B cell (primary cell): Measurements from ENCODE around the gene TLCD2. TPM values are rescaled to one million over a fixed set of nuclear protein-coding genes. Genes with fewer than 3 reads are reported as not detected.
A peak's percentile ranks its signal among the peaks of the same experiment; 100 is the strongest.

Experiments
- ATAC-seq: fragments of 200-7000 bp; cut with Tn5 transposase; one replicate; pipeline ENCODE4 v1.10.0; 2021; ENCODE audit warnings: low read depth, mild to moderate bottlenecking, moderate number of reproducible peaks, moderate library complexity
- CTCF ChIA-PET: fragments of 350-600 bp; sonication (Branson Sonifier 250); formaldehyde crosslinking; loops from one replicate; lab custom pipeline; 2021; ENCODE audit warnings: antibody characterized with exemption, inconsistent platforms; lab: Charles Lee
- POLR2A ChIA-PET: fragments of 350-600 bp; sonication (Branson Sonifier 250); formaldehyde crosslinking; loops from one replicate; lab custom pipeline; 2021; ENCODE audit warnings: antibody characterized with exemption; lab: Charles Lee
- DNase-seq: peaks from one replicate; pipeline ENCODE4 v3.0.0; 2013
- H2AFZ ChIP-seq: 2 replicates; pipeline ENCODE4 v1.6.1; 2012; ENCODE audit warnings: mild to moderate bottlenecking, low read depth, low read length; ENCODE audit not compliant: insufficient read depth, poor library complexity, severe bottlenecking
- H3K27ac ChIP-seq, 2 donors: 1 replicate in 1 of 2; 2 replicates in 1 of 2; pipeline ENCODE4 v1.5.1; 2012 to 2013; ENCODE audit warnings: low read length in 2 of 2, mild to moderate bottlenecking in 2 of 2, moderate library complexity in 1 of 2
- H3K27me3 ChIP-seq, 4 experiments: fragments of 200-600 bp in 1 of 4; sonication (generic) in 1 of 4; replicated peaks in 1 of 4; 1 replicate in 2 of 4; 2 replicates in 2 of 4; pipeline versions ENCODE4 v1.6.1 to v1.7.0; 2013 to 2016; ENCODE audit warnings: low read length in 3 of 4, mild to moderate bottlenecking in 2 of 4, mixed read lengths in 1 of 4, moderate library complexity in 1 of 4; ENCODE audit not compliant: insufficient read depth in 4 of 4, control insufficient read depth in 3 of 4; ENCODE audit errors: control extremely low read depth in 1 of 4
- H3K36me3 ChIP-seq, 2 experiments: replicated peaks in 1 of 2; 1 replicate in 1 of 2; 2 replicates in 1 of 2; pipeline versions ENCODE4 v1.6.1 to v1.7.1; 2013; ENCODE audit warnings: low read length in 1 of 2; ENCODE audit not compliant: insufficient read depth in 2 of 2, control insufficient read depth in 1 of 2; ENCODE audit errors: control extremely low read depth in 1 of 2, extremely low read depth in 1 of 2
- H3K4me1 ChIP-seq, 2 donors: fragments of 200-600 bp in 1 of 2; sonication (generic) in 1 of 2; 1 replicate in 1 of 2; 2 replicates in 1 of 2; pipeline versions ENCODE4 v1.5.1 to v1.6.1; 2013 to 2017; ENCODE audit warnings: low read length in 2 of 2; ENCODE audit not compliant: control insufficient read depth in 2 of 2, insufficient read depth in 2 of 2
- H3K4me2 ChIP-seq: replicated peaks from 2 replicates; pipeline ENCODE3; 2012; ENCODE audit warnings: mild to moderate bottlenecking, low read depth, low read length; ENCODE audit not compliant: poor library complexity, severe bottlenecking
- H3K4me3 ChIP-seq, 5 experiments: fragments of 200-600 bp in 1 of 5; sonication (generic) in 1 of 5; 1 replicate in 3 of 5; 2 replicates in 2 of 5; pipeline versions ENCODE4 v1.5.1 to v1.7.0; 2011 to 2016; ENCODE audit warnings: low read length in 4 of 5, mild to moderate bottlenecking in 4 of 5, low read depth in 2 of 5, control low read depth in 1 of 5, moderate library complexity in 1 of 5; ENCODE audit not compliant: insufficient read depth in 1 of 5; ENCODE audit errors: control extremely low read depth in 1 of 5, extremely low read depth in 1 of 5
- H3K79me2 ChIP-seq: fragments of 200-600 bp; sonication (generic); one replicate; pipeline ENCODE4 v1.6.0; 2016; ENCODE audit warnings: low read length; ENCODE audit not compliant: control insufficient read depth, insufficient read depth
- H3K9ac ChIP-seq: fragments of 200-600 bp; sonication (generic); 2 replicates; pipeline ENCODE4 v1.6.1; 2017; ENCODE audit warnings: mild to moderate bottlenecking, low read length, moderate library complexity
- H3K9me3 ChIP-seq, 3 donors: one replicate each; pipeline versions ENCODE4 v1.6.1 to v1.7.1; 2013; ENCODE audit warnings: low read length in 2 of 3; ENCODE audit not compliant: control insufficient read depth in 2 of 3, insufficient read depth in 1 of 3; ENCODE audit errors: control extremely low read depth in 1 of 3
- H4K20me1 ChIP-seq: 2 replicates; pipeline ENCODE4 v1.6.0; 2012; ENCODE audit warnings: mild to moderate bottlenecking, low read length; ENCODE audit not compliant: insufficient read depth, control insufficient read depth, poor library complexity, severe bottlenecking
- H3K27ac Mint-ChIP-seq: one replicate; pipeline ENCODE4 v1.8.0; 2021; ENCODE audit warnings: mixed read lengths
- H3K27me3 Mint-ChIP-seq: one replicate; pipeline ENCODE4 v1.8.0; 2021; ENCODE audit warnings: mixed read lengths
- H3K4me1 Mint-ChIP-seq: one replicate; pipeline ENCODE4 v1.8.0; 2021; ENCODE audit warnings: mixed read lengths
- H3K4me3 Mint-ChIP-seq: one replicate; pipeline ENCODE4 v1.8.0; 2021; ENCODE audit warnings: mixed read lengths
- H3K9me3 Mint-ChIP-seq: one replicate; pipeline ENCODE4 v1.8.0; 2022; ENCODE audit warnings: mixed read lengths; ENCODE audit not compliant: insufficient read depth
- CTCF ChIP-seq: fragments of 200-600 bp; IDR thresholded peaks from one replicate; pipeline ENCODE4 v1.8.0; 2022; ENCODE audit warnings: antibody characterized with exemption, mild to moderate bottlenecking
- EZH2 ChIP-seq: IDR thresholded peaks from 2 replicates; pipeline ENCODE4 v1.6.1; 2012; ENCODE audit warnings: borderline replicate concordance, low read depth, mild to moderate bottlenecking, moderate library complexity, low read length; ENCODE audit not compliant: insufficient read depth, poor library complexity, severe bottlenecking
- WGBS: methylation state at CpG from one replicate; pipeline ENCODE4 v1.1.5; 2013; ENCODE audit warnings: missing lambda C conversion rate; ENCODE audit not compliant: insufficient coverage; 5-methylcytosine and 5-hydroxymethylcytosine counted together
- intact Hi-C: fragments of 100-400 bp; cut with micrococcal nuclease; formaldehyde crosslinking; loops from one replicate; pipeline ENCODE4 v1.10.0; 2022
- polyA plus RNA-seq: library from polyadenylated mRNA; depleted of rRNA; stranded (reverse); fragments of >200 nt; gene quantifications from 2 replicates; pipeline ENCODE4 v1.2.3, GENCODE V29; 2012
- total RNA-seq, 2 donors: library from RNA; stranded (reverse); fragments of 120-200 nt in 1 of 2; gene quantifications; 1 replicate in 1 of 2; 2 replicates in 1 of 2; pipeline versions ENCODE4 v1.2.3 to v1.2.4, GENCODE V29; 2013 to 2022

The TLCD2 gene
- total and polyA plus RNA-seq, 2 donors (not counting 1 experiment from before 2014, with no cell fraction given): 0.03 TPM; not detected in 1

GRCh38 chr17:1711804-1712203, 1.6 kb upstream of the TLCD2 start:
- CTCF ChIA-PET: interaction anchor here (1.0 to 1.6 kb wide), 3 partner anchors 9 to 72 kb away, joined by 3 to 5 read pairs (median 3); no protein-coding TSS in a partner anchor
- peaks cover 52% of the 10 kb centered on the region for H3K27me3 Mint-ChIP-seq
- no peak overlapping the region for H3K27ac Mint-ChIP-seq
- ATAC-seq: no peak
- peaks cover 0 to 13% (median 0%) of the 10 kb centered on the region in 3 donors for H3K9me3 ChIP-seq
- no peak overlapping the region for H3K9ac ChIP-seq
- POLR2A ChIA-PET: no interaction called here
- no peaks in the 10 kb centered on the region for H3K79me2 ChIP-seq
- TF ChIP-seq EZH2 (no peak), CTCF (no peak)
- no peak for DNase-seq
- H3K4me1 Mint-ChIP-seq: peaks cover 23% of the 10 kb centered on the region
- no peak overlapping the region for H2AFZ ChIP-seq
- no peaks in the 10 kb centered on the region for H3K36me3 ChIP-seq
- H3K27me3 ChIP-seq: peaks cover 0 to 71% (median 31%) of the 10 kb centered on the region in 4 experiments
- H4K20me1 ChIP-seq: peaks cover 14% of the 10 kb centered on the region
- H3K4me3 ChIP-seq: no peak overlapping the region
- WGBS: no CpG with 5 or more reads among the region's 4 CpGs
- intact Hi-C loops: no loop called here
- no peaks in the 10 kb centered on the region for H3K9me3 Mint-ChIP-seq
- H3K4me3 Mint-ChIP-seq: peak overlapping the region; percentile 60
- H3K27ac ChIP-seq: no peak overlapping the region
- peaks cover 31 to 36% of the 10 kb centered on the region in 2 donors for H3K4me1 ChIP-seq
- no peak overlapping the region for H3K4me2 ChIP-seq

GRCh38 chr17:1710807-1711553, 803 bp upstream of the TLCD2 start:
- no peak overlapping the region for H3K27ac Mint-ChIP-seq
- Histone ChIP-seq H3K4me1 (peaks cover 31 to 33% of the 10 kb centered on the region in 2 donors), H4K20me1 (peaks cover 14% of the 10 kb centered on the region), H3K9me3 (peaks cover 0 to 13% (median 0%) of the 10 kb centered on the region in 3 donors), H3K27me3 (peaks cover 0 to 76% (median 31%) of the 10 kb centered on the region in 4 experiments), H3K36me3 (no peaks in the 10 kb centered on the region), H3K27ac (no peak overlapping the region), H3K4me3 (peak overlapping the region in 2 of 5 experiments; percentile 43 to 64), H2AFZ (peak overlapping the region; percentile 71), H3K4me2 (peak overlapping the region; percentile 98), H3K79me2 (no peaks in the 10 kb centered on the region), H3K9ac (peak overlapping the region; percentile 62)
- H3K4me1 Mint-ChIP-seq: peaks cover 17% of the 10 kb centered on the region
- no peak for ATAC-seq
- WGBS: 27% methylated on average over 9 of the region's 14 CpGs
- POLR2A ChIA-PET: no interaction called here
- peaks cover 55% of the 10 kb centered on the region for H3K27me3 Mint-ChIP-seq
- intact Hi-C loops: no loop called here
- no peak for TF ChIP-seq EZH2
- no peak for TF ChIP-seq CTCF
- peak; percentile 28 for DNase-seq
- H3K9me3 Mint-ChIP-seq: no peaks in the 10 kb centered on the region
- CTCF ChIA-PET: interaction anchor here (1.0 to 1.6 kb wide), 3 partner anchors 10 to 73 kb away, joined by 3 read pairs; no protein-coding TSS in a partner anchor
- H3K4me3 Mint-ChIP-seq: peak overlapping the region; percentile 67
